Stimulated activated CD4-positive, alpha-beta T cell treated with anti-CD3 and anti-CD28 coated beads, Interleukin-1b, Interleukin-23, amount 100 ng/mL, for 4 hours (primary cell): ENCODE results near the gene ELF1.
"Not testable (repeated sequence)": the region's sequence is repeated elsewhere in the genome, so short reads cannot be mapped to it uniquely, and the experiment has no call there.

Experiments
- DNase-seq, 2 donors: peaks; one replicate each; pipeline ENCODE4 v3.0.0-alpha.2; 2020; ENCODE audit warnings: low read depth in 2 of 2

Gene ELF1

DNA sequence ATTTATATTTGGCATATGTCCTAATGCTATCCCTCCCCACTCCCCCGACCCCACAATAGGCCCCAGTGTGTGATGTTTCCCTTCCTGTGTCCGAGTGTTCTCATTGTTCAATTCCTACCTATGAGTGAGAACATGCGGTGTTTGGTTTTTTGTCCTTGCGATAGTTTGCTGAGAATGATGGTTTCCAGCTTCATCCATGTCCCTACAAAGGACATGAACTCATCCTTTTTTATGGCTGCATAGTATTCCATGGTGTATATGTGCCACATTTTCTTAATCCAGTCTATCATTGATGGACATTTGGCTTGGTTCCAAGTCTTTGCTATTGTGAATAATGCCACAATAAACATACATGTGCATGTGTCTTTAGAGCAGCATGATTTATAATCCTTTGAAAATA is 23.3 kb upstream of the ELF1 start:
- DNase-seq, result not testable (repeated sequence)

DNA sequence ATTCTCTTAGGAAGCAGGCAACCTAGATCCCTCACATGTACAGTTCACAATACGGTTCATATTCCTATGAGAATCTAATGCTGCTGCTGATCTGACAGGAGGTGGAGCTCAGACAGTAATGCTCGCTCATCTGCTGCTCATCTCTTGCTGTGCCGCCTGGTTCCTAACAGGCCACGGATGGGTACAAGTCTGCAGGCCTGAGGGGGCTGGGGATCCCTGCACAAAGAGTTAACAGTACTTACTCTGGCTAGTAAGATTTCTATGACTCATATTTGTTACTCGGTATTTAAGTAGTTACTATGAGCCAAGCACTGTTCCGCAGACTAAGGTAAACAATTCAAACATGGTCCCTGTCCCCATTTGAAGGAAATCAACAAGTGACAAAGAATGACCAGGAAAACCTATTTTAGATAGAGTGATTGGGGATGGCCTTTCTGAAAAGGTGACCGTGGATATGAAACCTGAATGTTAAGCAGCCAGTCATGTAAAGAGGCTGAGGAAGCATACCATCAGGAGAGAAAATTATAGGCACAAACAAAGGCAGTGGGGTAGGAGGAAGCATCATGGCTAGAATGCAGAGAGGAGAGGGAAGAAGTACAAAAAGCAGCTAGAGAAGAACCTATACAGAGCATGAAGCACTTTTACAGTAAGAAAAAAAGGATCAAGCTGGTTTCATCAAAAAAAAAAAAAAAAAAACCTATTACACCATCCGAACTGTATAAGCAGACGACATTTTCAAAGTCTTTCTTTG is 21.6 kb upstream of the ELF1 start:
- DNase-seq, result no peak

DNA sequence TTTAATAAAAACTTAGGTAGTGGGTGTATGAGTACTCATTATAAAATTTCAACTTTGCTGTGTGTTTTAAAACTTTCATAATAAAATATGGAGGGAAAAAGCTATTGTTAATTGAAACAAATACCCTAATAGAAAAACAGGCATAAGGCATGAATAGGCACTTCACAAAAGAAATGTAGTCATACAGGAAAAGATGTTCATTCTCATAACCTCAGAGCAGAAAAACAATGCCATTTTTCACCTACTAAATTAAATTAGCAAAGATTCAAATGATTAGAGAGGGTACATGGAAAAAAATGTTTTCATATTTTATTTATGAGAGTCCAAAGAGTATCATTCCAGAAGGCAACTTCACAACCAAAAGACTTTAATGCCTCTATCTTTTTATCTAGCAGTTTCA is 20.6 kb upstream of the ELF1 start:
- DNase-seq, result no peak

DNA sequence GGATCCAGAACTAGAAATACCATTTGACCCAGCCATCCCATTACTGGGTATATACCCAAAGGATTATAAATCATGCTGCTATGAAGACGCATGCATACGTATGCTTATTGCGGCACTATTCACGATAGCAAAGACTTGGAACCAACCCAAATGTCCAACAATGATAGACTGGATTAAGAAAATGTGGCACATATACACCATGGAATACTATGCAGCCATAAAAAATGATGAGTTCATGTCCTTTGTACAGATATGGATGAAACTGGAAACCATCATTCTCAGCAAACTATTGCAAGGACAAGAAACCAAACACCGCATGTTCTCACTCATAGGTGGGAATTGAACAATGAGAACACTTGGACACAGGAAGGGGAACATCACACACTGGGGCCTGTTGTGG is 17.4 kb upstream of the ELF1 start:
- DNase-seq, result not testable (repeated sequence)

DNA sequence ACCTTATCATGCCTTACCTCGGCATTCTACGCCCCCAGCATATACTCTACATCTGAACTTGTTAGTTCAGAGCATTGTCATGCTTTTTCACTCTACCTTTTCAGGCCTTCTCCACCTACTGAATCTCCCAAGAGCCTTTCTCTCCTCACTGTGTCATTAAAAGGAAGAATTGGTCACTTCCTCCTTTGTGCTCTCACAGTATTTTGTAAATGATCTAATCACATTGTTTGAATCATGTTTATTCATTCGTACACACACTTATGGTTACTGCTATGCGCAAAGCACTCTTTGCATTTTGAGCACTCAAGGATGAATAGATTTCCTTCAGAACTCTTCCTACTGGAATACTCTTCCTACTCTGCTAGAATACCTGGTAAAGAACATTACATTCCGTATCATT is 15.8 kb upstream of the ELF1 start:
- no peak for DNase-seq

DNA sequence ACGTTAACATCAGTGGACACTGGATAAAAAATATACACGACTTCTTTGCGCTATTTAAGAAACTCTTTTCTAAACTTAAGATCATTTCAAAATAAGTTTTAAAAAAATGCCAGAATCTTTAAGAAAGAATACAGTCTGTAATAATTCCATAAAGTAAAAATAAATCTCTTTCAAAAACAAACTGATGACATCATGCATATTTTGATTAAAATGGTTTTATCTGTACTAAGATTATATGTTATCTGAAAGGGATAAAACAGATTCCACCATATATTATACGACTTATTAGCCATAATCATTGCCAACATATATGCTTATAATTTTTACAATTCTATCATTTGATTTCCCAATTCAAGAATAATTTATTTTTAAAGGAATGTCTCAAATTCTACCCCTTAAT is 15.3 kb upstream of the ELF1 start:
- DNase-seq, result no peak

DNA sequence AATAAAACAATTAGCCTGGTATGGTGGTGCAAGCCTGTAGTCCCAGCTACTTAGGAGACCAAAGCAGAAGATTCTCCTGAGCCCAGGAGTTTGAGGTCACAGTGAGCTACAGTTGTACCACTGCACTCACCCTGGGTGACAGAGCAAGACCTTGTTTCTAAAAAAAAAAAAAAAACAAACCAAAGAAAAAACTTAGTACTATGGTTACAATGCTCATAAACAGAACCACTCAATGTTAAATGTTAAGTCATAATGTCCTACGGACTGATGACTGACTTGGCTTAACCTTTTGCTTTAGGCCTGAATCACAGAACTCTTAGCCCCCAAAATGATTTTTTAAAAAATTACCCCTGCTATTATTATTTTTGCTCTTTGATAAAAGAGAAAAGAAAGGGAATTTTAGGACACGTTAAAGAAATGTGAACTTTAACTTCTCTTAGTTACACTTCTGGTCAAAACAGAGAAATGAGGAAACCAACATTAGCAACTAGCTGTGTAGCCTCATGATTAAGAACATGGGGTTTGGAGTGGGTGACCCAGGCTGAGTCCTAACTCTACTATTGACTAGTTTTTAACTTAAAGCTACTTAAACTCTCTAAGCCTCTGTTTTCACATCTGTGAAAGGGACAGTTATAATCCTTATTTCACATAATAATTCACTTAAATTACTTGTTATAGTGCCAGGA is 13.7 kb upstream of the ELF1 start:
- DNase-seq, result no peak

DNA sequence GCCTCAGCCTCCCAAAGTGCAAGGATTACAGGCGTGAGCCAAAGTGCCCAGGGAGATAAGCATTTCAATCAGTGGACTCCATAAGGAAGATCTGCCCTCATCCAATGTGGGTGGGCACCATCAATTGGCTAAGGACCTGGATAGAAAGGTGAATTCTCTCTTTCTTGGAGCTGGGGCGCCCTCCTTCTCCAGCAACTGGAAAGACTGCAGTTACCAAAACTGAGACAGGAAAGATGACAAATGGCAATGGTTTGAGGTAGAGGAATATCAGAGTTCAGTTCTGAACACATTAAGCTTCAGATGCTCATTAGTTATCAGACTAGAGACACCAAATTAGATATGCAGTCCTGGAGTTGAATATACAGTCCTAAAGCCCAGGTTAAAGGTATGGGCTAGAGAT is 10.5 kb upstream of the ELF1 start:
- DNase-seq, result no peak

DNA sequence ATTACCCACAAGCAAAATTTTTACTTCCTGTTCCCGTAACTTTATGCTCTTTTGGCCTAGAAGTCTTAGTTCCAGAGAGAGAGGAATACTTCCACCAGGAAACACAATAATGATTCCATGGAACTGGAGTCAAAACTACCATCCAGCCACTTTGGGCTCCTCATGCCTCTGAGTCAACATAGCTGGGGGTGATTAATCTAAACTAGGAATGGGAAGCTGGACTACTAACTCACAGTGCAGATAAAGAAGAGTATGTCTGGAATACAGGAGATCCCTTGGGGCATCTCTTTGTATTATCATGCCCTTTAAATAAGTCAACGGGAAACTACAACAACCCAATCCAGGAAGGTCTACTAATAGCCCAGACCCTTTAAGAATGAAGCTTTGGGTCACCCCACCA is 8.9 kb upstream of the ELF1 start:
- DNase-seq, result no peak

DNA sequence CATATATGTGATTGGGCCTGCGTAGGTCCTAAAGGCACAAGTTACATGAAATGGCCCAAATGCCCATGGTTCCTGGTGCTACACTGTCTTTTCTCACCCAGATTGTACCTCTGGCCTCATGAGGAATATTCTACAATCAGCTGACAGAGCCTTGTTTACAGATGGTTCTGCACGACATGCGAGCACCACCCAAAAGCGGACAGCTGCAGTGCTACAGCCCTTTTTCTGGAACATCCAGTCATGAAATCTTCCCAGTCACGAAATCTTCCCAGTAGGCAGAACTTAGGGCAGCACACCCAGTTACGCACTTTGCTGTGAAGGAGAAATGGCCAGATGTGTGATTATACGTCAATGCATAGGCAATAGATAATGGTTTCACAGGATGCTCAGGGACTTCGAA is 7.7 kb upstream of the ELF1 start:
- no peak for DNase-seq

DNA sequence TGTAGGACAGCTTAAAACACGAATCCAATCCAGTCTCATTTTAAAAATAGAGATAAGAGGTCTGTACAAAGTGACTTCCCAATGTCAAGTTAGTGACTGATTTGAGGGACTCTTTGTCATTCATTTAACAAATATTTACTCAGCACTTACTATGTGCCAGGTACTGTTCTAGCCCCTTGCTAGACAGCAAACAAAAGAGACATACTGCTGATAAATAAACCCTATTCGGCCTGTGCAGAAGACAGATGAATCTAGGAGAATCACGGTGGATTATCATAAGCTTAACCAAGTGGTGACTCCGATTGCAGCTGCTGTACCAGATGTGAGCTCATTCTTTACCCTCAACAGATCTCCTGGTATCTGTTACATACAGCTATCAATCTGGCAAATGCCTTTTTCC is 6.4 kb upstream of the ELF1 start:
- no peak for DNase-seq

DNA sequence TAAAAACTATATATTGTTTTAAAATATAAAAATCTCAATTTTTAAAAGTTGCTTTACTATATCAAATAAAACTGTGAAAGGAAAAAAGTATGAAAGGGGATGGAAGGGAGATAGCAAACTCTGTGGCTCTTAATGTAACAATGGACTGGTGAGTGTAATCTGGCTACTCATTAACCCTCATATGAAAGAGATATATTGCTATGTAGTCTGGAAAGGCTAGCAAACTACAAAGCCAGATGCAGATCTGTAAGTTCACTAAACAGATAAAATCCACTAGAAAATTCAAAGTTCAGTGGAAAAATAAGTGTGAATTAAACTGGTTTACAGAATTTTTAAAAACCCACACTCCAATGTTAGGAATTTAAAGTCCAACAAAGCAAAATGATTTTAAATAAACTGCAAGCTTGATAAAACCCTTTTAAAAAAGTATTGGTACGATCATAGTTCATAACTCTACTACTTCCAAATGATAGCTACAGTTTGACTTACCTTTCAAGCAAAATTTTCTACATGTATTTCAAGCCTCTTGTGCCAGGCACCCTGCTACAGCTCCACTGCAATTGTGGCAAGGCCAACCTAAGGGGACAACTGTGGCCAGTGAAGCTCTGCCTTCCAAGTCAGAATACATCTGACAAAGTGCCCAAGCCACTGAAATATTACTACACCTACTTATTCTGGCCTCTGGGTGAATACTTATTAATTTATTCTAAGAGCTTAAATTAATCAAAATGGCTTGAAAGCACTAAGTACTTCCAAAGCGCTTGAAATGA is 647 bp upstream of the ELF1 start:
- DNase-seq, result no peak

DNA sequence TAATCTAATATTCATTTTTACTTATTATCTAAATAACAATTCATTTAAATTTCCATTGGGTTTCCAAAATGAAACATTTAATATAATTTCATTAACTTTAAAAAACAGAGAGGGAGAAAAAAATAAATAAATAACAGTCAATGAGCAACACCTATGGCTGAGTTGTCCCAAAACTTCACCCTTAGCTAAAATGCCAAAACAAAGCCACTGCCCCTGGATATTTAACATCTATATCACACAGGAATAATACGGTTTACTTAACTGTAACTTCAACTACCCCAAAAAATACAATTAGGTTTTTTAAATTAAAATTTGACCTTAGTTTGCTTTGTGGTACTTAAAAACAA is 541 bp downstream of the ELF1 start:
- no peak for DNase-seq

DNA sequence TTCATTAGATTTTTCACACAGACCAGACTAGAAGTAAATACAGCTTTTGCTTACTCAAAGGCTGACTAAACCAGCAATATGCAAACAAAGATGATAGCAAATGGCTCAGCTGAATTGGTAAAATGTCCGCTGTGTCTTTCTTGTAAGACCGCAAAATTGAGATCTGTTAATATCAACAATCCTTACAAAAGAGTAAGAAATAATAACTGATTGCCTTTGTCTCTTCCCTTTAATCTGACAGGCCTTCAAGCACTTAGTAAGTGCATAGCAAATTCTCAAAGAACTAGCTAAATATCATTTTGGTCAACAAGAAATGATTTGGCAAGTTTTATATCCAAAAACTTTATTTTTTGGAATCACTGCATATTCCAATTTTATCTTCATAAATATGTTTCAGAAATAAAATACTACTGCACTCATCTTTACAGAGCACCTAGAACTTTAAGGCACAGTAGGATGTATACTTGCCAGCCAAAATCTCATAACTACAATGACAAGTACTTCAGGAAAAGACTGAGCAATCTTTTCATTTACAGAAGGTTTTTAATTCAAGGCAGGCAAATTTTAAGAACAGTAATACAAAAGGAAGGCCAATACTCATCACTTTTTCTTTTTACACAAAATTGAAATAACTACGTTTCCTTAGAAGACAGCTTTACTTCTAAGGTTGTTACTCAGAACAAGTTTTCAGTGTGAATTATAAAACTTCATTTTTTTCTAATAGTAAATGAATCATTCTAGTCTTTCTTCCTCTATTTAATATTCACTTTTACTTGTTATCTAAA is 1.1 kb downstream of the ELF1 start:
- no peak for DNase-seq

DNA sequence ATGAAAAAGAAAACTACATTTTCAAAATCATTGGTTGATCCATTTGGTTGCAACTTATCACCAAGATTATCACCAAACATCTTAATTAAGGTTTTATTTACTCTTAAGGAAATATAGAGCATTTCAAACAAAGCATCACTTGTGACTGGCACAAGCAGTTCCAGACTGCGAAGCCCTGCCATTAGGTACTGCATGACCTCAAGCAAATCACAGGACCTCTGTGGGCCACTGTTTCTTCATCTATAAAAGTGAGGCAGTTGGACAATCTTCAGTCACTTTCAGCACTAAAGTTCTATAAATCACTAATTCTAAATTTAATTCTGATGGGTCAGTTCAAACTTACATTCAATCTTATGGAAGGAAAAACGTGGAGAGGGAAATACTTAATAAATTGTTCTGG is 2.0 kb downstream of the ELF1 start:
- no peak for DNase-seq

DNA sequence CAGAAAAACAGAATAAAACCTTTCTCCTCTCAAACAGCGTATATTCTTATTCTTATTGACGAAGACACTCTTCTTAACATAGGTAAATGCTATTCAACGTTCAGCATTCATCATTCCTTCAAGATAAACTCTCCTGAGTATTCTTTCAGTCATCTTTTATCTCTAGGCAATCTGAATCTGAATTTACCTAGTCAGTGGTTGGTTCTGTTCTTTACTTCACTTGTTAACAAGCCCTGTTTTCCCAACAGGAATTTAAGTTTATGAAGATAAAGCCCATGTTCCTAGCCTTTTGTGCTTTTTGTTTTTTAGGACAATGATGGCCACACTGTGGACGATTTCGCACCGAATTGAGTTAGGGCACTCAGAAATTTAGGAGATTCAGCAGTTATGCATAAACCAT is 3.2 kb downstream of the ELF1 start:
- DNase-seq, result no peak

DNA sequence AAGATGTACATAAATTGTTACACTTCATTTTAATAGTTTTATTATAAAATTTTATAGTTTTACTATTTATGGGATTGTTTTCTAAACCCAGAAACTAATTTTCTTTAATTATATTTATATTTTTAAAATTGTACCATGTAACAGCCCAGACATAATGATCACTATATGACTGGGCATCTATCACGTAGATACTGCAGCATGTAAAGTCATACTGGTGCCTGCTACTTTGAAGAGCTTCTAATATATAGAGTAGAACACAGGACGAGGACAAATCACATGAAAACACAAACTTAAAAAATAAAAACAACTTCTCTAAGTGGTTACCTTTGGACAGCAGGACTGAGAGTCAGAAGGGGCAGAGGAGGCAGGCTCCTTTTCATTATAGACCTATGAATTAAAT is 5.3 kb downstream of the ELF1 start:
- no peak for DNase-seq

DNA sequence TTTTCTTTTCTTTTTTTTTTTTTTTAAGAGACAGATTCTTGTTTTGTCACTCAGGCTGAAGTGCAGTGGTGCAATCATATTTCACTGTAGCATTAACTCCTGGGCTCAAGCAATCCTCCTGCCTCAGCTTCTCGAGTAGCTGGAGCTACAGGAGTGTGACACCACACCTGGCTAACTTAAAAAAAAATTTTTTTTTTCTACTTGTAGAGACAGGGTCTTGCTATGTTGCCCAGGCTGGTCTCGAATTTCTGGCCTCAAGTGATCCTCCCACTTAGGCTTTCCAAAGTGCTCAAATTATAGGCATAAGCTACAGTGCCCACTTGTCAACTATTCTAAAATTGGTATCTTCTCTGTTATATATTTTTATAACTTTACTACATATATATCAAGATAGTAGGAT is 6.6 kb downstream of the ELF1 start:
- DNase-seq, result no peak

DNA sequence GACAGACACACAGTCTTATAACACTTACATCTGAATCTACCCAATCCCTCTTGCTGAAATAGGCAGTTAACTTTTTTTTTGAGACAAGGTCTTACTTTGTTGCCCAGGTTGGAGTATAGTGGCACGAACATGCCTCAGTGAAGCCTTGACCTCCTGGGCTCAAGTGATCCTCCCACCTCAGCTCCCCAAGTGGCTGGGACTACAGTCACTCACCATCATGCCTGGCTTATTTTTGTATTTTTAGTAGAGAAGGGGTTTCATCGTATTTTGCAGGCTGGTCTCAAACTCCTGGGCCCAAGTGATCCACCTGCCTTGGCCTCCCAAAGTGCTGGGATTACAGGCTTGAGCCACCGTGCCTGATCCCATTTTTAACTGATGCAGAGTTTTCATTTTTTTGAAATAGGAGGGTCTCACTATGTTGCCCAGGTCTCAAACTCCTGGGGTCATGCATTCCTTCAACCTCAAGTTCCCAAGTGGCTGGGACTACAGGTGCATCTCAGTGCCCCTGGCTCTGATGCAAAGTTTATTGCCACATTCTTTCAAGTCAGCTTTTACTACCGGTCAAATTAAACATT is 7.6 kb downstream of the ELF1 start:
- DNase-seq, result no peak

DNA sequence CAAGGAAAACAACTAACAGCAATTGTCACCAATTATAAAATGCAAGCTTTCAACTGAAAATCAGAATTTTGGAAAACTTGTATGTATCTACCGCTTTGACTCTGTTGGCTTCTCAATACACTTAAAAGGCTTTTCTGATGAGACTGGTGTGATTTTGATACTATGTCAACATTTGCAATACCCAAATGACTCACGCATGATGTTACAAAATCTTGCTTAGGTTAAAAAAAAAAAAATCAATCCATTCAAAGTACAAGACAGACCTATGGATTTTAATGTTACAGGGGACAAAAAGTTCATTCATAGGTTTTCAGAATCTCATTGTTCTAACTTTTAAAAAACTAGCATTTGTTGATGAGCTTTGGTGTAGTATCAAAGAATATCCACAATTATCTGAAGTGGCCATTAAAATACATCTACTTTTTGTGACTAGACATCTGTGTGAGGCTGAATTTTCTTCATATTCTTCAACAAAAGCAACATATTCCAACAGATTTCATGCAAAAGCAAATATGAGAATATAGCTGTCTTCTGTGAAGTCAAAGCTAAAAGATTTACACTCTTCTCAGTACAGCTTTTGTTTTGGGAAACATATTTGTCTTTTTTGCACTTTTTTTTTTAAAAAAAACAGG is 10.7 kb downstream of the ELF1 start:
- no peak for DNase-seq

DNA sequence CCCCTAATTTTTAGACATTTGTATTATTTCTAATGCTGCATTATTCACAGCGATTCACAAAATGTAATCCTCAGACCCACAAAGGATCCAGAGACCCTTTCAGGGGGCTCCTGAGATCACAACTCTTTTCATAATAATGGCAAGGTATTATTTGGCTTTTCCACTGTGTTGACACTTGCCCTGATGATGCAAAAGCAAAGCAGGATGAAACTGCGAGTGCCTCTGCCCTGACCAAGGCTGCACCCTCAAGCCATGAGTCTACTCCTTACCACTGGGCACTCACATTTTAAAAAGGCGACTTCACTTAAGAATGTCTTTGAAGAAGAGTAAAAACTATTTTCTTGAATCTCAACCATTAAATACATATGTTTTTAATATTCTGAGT is 11.4 kb downstream of the ELF1 start:
- no peak for DNase-seq
